ENCODE results near the gene STARD3NL. TPM values are rescaled to one million over a fixed set of nuclear protein-coding genes. Genes with fewer than 3 reads are reported as not detected.

STARD3NL gene
- total and polyA plus RNA-seq, 10 of the 15 experiments (the other 5 are each of a cell fraction or from before 2014, with no cell fraction given): 66.1 to 133 (median 85.7) TPM

DNA sequence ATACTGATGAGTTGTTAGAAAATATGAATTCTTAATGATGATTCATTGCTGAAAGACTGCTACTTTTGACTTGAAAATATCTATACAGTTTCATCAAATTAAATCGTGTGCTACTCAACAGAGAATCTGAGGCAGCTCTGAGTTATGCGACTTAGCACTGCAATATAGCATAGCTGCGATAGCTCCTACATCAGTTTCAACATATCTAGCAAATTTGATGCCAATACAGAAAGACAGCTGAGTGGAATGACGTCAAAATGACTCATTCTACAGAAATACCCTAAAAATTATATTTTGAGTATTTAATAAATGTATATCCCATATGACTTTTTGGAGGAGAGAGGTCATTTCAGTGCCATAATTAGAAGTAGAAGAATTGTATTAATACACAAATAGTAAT is 96.4 kb downstream of the STARD3NL start:
- SMC1A ChIA-PET (ENCODE audit: uncharacterized antibody, unreplicated experiment): interaction anchor here (1.0 to 1.2 kb wide), 3 partner anchors 9 to 45 kb away, joined by 3 to 5 read pairs (median 4); no protein-coding TSS in a partner anchor
- ATAC-seq (no peak), FAIRE-seq (no peak), DNase-seq (ENCODE audit: low read depth, low spot score) (no peak)
- in situ Hi-C loops (cut with MboI) (no loop called here), intact Hi-C loops (cut with micrococcal nuclease; ENCODE audit: unreplicated experiment) (no loop called here)
- H3K27me3 ChIP-seq (replicated peaks in 1 of 2; ENCODE audit: control insufficient read depth in 2 of 2, insufficient read depth in 2 of 2, low read length in 1 of 2): no peaks in the 10 kb centered on the region
- RAD21 ChIA-PET (ENCODE audit: unreplicated experiment): interaction anchor here (1.1 kb wide), 1 partner anchor 61 kb away, joined by 3 read pairs; no protein-coding TSS in a partner anchor
- H2AFZ ChIP-seq (ENCODE audit: control insufficient read depth, low read depth, low read length): no peak overlapping the region
- no peaks in the 10 kb centered on the region for H4K20me1 ChIP-seq (ENCODE audit: control insufficient read depth, insufficient read depth)
- no peaks in the 10 kb centered on the region for H3K36me3 ChIP-seq (ENCODE audit: control insufficient read depth in 2 of 2, insufficient read depth in 2 of 2, low read length in 1 of 2)
- BruUV-seq (replicated peaks): no TSS peak
- no peak overlapping the region for H3K9ac ChIP-seq (ENCODE audit: control insufficient read depth, insufficient read depth, low read length)
- WGBS (ENCODE audit: insufficient coverage, insufficient replicate concordance, low lambda C conversion rate, missing lambda C conversion rate): 41% methylated on average over 4 of the region's 4 CpGs
- peaks cover 6% of the 10 kb centered on the region; the same call in 1 of the 2 replicates for H3K4me1 ChIP-seq (ENCODE audit: control insufficient read depth, insufficient read depth, low read length)
- no peak overlapping the region for H3K27ac ChIP-seq (ENCODE audit: control insufficient read depth, insufficient read depth)
- TF ChIP-seq STAT1 (conservative IDR thresholded peaks at IDR 0.05) (no peak), MTA2 (IDR thresholded peaks at IDR 0.05; ENCODE audit: low read depth) (no peak), BHLHE40 (IDR thresholded peaks at IDR 0.05; ENCODE audit: borderline replicate concordance in 1 of 2, low read depth in 2 of 2, low read length in 1 of 2) (no peak), TBL1XR1 (IDR thresholded peaks at IDR 0.05; ENCODE audit: low read depth, low read length) (no peak), CHD4 (IDR thresholded peaks at IDR 0.05) (no peak), CHD2 (IDR thresholded peaks at IDR 0.05; ENCODE audit: borderline replicate concordance, low read depth, low read length) (no peak), ATF7 (IDR thresholded peaks at IDR 0.05; ENCODE audit: low read depth) (no peak), MEF2B (IDR thresholded peaks at IDR 0.05; ENCODE audit: partially characterized antibody, poor library complexity, severe bottlenecking) (no peak), GATAD2B (conservative IDR thresholded peaks at IDR 0.05; ENCODE audit: low read depth) (no peak), GABPA (IDR thresholded peaks at IDR 0.05; ENCODE audit: low read depth) (no peak)
- TF ChIP-seq, protein P1, sequence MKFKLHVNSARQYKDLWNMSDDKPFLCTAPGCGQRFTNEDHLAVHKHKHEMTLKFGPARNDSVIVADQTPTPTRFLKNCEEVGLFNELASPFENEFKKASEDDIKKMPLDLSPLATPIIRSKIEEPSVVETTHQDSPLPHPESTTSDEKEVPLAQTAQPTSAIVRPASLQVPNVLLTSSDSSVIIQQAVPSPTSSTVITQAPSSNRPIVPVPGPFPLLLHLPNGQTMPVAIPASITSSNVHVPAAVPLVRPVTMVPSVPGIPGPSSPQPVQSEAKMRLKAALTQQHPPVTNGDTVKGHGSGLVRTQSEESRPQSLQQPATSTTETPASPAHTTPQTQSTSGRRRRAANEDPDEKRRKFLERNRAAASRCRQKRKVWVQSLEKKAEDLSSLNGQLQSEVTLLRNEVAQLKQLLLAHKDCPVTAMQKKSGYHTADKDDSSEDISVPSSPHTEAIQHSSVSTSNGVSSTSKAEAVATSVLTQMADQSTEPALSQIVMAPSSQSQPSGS (IDR thresholded peaks at IDR 0.05; ENCODE audit: low read length): no peak
- TF ChIP-seq, protein P2, sequence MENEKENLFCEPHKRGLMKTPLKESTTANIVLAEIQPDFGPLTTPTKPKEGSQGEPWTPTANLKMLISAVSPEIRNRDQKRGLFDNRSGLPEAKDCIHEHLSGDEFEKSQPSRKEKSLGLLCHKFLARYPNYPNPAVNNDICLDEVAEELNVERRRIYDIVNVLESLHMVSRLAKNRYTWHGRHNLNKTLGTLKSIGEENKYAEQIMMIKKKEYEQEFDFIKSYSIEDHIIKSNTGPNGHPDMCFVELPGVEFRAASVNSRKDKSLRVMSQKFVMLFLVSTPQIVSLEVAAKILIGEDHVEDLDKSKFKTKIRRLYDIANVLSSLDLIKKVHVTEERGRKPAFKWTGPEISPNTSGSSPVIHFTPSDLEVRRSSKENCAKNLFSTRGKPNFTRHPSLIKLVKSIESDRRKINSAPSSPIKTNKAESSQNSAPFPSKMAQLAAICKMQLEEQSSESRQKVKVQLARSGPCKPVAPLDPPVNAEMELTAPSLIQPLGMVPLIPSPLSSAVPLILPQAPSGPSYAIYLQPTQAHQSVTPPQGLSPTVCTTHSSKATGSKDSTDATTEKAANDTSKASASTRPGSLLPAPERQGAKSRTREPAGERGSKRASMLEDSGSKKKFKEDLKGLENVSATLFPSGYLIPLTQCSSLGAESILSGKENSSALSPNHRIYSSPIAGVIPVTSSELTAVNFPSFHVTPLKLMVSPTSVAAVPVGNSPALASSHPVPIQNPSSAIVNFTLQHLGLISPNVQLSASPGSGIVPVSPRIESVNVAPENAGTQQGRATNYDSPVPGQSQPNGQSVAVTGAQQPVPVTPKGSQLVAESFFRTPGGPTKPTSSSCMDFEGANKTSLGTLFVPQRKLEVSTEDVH (IDR thresholded peaks at IDR 0.05; ENCODE audit: low read depth, partially characterized antibody): no peak
- H3K4me2 ChIP-seq (ENCODE audit: control insufficient read depth, insufficient read depth): no peak overlapping the region
- POLR2A ChIA-PET: interaction anchor here (0.6 kb wide), 2 partner anchors 10 to 41 kb away, joined by 3 read pairs; no protein-coding TSS in a partner anchor
- CTCF ChIA-PET: interaction anchor here (1.3 to 2.7 kb wide), 4 partner anchors 54 to 166 kb away, joined by 3 to 9 read pairs (median 6); no protein-coding TSS in a partner anchor
- no peaks in the 10 kb centered on the region for H3K9me3 ChIP-seq (replicated peaks; ENCODE audit: control insufficient read depth, insufficient read depth, low read length)
- no peaks in the 10 kb centered on the region for H3K79me2 ChIP-seq (ENCODE audit: control insufficient read depth, insufficient read depth, low read length)
- H3K4me3 ChIP-seq: no peak overlapping the region
